ENCODE measurements around the gene KAT8.

- TF ChIP-seq CTCF (IDR thresholded peaks at IDR 0.05; ENCODE audit: insufficient read depth, low read depth, low read length) (no peak), EZH2 (IDR thresholded peaks at IDR 0.05; ENCODE audit: insufficient read depth, low read length) (no peak)
Observed at GRCh38 chr16:31077592-31078396, 39.7 kb upstream of the KAT8 start.
